ENCODE data around the gene HORMAD2.
"Not testable (repeated sequence)": the region's sequence is repeated elsewhere in the genome, so short reads cannot be mapped to it uniquely, and the experiment has no call there.

Gene HORMAD2

DNA sequence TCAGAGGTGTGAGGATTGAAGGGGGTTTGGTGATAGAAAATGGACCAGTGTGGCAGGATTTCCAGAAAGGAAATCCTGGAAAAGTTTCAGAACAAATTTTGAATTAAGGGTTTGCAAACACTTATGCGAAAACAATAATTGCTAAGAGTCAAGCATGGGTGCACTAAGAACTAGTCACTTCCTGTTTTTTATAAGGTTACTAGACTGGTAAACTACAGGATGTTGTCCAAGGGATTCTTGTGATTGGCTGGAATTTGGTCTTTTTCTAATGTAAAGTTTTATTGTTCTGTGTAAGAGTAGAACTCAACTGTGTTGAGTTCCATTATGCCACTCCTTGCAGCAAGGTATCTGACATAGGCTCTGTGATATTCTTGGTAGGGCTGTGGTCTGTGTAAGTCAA lies 112.2 kb downstream of the HORMAD2 start:
- DNase-seq (ENCODE audit: low read depth) = no peak

- no peak for DNase-seq (ENCODE audit: low read depth)
Measured at GRCh38 chr22:30193031-30193775, 112.9 kb downstream of the HORMAD2 start.

- DNase-seq (ENCODE audit: low read depth) = no peak
Measured at GRCh38 chr22:30195245-30196140, 115.2 kb downstream of the HORMAD2 start.

DNA sequence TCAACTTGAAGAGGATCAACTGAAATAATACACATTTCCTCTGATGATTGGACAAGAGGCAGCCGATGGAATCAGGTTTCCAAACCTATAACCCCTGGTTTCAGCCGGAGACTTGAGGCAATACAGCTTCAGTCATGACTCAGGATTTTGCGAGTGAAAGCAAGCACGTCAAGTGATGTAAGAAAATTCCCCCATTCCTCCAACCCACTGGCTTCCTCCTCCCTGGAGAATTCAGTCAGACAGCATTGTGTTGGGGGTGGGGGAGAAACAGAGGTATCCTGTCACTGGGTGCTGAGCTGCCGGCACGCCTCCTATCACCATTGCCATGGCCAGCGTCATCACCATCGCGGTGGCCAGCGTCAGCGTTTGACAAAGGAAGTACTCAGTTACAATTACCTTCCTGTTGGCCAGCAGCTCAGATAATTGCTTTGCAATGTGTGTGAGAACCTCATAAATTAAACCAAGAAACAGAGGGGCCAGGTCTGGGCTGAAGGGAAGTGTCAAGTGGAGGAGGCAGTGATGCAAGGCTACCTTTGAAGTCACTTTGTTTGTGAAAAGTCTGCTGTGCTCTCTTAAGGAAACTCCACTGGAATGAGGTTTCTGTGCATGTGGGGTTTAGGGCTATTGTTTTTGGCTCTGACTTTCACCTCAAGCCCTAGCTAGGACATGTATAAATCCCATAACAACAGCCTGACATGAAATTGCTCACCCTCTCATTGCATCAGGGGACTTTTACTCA lies 116.0 kb downstream of the HORMAD2 start:
- peak; percentile 12 for DNase-seq (ENCODE audit: low read depth)

- no peak for DNase-seq (ENCODE audit: low read depth)
Measured at GRCh38 chr22:30196880-30197336, 116.6 kb downstream of the HORMAD2 start.

DNA sequence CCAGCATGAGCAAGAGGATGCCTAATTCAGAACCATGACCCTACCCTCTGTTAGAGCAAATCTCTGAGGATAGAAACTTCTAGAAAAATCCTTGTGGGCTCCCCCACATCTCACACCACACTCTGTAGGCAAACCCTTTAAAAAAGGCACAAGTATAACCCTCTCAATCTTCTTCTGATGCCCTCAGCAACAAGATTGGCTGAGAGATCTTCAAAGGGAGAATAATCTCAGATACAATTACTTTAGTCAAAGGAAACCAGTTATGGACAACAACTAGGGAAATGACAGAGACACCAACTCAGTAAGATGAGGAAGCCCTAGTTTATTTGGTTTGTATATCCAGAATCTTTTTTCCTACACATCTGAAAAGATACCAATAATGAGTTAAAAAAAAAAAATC lies 117.1 kb downstream of the HORMAD2 start:
- no peak for DNase-seq (ENCODE audit: low read depth)

GRCh38 chr22:30198152-30198825 lies 118.0 kb downstream of the HORMAD2 start:
- no peak for DNase-seq (ENCODE audit: low read depth)

DNA sequence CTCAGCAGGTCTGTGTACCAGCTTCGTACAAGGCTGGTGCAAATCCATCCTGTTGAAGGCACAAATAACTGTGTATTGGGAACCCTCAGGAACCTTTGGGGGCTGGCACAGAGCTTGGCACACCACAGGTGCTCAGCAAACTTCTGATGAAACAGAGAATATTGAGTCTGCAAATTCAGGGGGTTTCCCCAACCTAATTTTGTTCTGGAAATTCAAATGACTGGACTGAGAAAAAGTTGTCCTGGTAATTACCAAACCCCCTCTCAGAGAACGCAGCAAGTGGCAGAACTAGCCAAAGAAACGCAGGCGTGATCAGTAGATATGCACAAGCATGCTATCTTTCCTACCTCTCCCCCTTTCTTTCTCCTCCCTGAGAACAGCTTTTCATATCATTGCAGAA lies 118.7 kb downstream of the HORMAD2 start:
- DNase-seq (ENCODE audit: low read depth) = no peak

GRCh38 chr22:30200905-30201304 lies 120.6 kb downstream of the HORMAD2 start:
- not testable (repeated sequence) for DNase-seq (ENCODE audit: low read depth)

- DNase-seq (ENCODE audit: low read depth) = no peak
Measured at GRCh38 chr22:30201945-30202344, 121.7 kb downstream of the HORMAD2 start.

DNA sequence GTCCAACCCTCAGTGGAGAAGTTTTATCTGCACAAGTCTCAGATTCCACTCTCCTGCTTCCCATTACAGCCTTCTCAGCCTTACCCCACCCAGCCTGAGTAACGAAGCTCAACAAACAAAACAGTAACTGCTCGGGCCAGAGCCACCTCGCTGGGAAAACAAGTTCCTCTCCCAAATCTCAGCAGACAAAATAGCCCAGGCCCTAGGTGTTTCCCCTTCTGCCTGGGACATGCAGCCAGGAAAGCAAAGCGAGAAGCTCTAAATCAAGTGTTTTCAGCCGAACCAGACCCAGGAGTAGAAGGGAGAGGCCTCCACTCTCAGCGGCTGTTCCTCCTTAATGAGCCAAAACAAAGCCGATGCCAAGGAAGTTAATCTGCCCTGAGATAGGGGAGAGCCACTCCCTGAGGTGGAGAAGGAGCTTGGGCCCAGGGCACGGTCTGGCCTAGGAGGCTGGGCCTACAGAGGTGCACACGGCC lies 122.3 kb downstream of the HORMAD2 start:
- DNase-seq (ENCODE audit: low read depth) = no peak

- no peak for DNase-seq (ENCODE audit: low read depth)
Measured at GRCh38 chr22:30204015-30204741, 123.9 kb downstream of the HORMAD2 start.

DNA sequence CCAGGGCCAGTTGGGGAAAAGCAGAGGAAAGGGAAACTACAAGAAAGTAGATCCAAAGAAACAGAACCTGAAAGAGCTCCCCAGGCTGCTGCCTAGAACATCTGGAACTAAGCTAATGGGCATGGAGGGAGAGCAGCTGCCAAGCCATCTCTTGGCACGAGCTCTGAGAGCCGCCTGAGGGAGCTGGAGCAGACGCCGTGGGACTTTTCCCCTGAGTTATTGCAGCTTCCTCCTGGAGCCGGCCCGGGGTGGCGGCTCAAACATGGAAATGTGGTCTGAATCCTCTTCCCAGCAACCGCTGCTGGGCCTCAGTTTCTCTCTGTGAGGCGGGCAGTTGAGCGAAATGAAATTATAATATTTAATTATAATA lies 124.5 kb downstream of the HORMAD2 start:
- no peak for DNase-seq (ENCODE audit: low read depth)

- no peak for DNase-seq (ENCODE audit: low read depth)
Measured at GRCh38 chr22:30205281-30206115, 125.2 kb downstream of the HORMAD2 start.

DNA sequence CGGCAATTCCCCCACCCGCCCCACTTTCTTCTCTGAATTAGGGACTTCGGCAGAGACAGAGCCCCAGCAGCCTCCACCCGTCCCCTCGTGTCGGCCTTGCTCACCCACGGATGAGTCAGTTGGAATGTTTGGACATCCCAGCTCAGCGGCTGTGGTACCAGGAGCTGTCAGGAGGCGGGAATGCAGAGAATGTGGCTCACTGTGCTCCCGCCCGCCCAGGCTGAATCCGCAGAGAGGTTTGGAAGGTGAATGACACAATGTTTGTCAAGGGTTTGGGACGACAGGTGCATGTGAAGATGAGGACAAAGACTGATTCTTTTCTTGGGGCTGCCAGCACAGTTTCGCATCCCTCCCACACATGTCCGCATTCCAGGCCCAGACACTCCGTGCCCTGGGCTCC lies 126.7 kb downstream of the HORMAD2 start:
- DNase-seq (ENCODE audit: low read depth) = no peak

- DNase-seq (ENCODE audit: low read depth) = no peak
Measured at GRCh38 chr22:30208631-30209603, 128.7 kb downstream of the HORMAD2 start.

DNA sequence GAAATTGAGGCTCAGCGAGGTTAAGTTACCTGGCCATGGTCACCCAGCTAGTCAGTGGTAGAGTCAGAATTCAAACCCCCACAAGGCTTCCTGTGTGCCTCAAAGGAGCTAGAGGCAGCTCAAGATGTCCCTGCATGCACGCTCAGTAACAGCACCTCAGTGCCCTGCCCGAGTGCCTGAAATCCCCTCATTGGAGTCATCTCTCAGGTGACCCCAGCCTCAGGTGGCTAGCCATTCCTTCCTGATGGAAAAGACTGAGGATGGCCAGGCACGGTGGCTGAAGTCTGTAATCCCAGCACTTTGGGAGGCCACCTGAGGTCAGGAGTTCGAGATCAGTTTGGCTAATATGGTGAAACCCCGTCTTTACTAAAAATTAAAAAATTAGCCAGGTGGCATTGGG lies 129.4 kb downstream of the HORMAD2 start:
- DNase-seq (ENCODE audit: low read depth) = no peak

GRCh38 chr22:30210235-30210909 lies 130.1 kb downstream of the HORMAD2 start:
- no peak for DNase-seq (ENCODE audit: low read depth)

Measured in activated T-helper 1 cell treated with Interleukin-2 at 50 U/mL for 16 hours (primary cell).